Measurements from ENCODE around the gene GLUD2. TPM values are rescaled to one million over a fixed set of nuclear protein-coding genes. Genes with fewer than 3 reads are reported as not detected.
"Not testable (repeated sequence)": the region's sequence is repeated elsewhere in the genome, so short reads cannot be mapped to it uniquely, and the experiment has no call there.

Gene GLUD2
- total RNA-seq (3.3 TPM), polyA plus RNA-seq (1.5 TPM)

DNA sequence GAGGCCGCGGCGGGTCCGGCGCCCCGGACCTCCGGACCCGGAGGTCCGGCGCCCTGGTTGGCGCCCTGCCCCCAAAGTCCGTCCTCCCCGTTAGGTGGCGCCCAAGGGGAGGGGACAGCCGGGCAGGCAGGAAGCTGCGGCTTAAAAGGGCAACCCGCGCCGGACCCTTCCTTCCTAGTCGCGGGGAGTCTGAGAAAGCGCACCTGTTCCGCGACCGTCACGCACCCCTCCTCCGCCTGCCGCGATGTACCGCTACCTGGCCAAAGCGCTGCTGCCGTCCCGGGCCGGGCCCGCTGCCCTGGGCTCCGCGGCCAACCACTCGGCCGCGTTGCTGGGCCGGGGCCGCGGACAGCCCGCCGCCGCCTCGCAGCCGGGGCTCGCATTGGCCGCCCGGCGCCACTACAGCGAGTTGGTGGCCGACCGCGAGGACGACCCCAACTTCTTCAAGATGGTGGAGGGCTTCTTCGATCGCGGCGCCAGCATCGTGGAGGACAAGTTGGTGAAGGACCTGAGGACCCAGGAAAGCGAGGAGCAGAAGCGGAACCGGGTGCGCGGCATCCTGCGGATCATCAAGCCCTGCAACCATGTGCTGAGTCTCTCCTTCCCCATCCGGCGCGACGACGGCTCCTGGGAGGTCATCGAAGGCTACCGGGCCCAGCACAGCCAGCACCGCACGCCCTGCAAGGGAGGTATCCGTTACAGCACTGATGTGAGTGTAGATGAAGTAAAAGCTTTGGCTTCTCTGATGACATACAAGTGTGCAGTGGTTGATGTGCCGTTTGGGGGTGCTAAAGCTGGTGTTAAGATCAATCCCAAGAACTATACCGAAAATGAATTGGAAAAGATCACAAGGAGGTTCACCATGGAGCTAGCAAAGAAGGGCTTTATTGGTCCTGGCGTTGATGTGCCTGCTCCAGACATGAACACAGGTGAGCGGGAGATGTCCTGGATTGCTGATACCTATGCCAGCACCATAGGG is at the start of gene GLUD2:
TSS of gene GLUD2 (plus strand) at position 170 of the 979 bp plus-strand sequence. CDS start at position 245, 75 bp downstream.
- peak within 1 kb of the TSS; percentile 22 for H3K4me3 ChIP-seq (ENCODE audit: low read depth, low read length)
- H3K36me3 ChIP-seq (ENCODE audit: insufficient read depth); H3K27ac ChIP-seq (ENCODE audit: low read depth); H3K4me1 ChIP-seq (ENCODE audit: insufficient read depth); DNase-seq (ENCODE audit: extremely low spot score): not testable (repeated sequence)
- 15% methylated on average over 77 of the region's 82 CpGs for WGBS

DNA sequence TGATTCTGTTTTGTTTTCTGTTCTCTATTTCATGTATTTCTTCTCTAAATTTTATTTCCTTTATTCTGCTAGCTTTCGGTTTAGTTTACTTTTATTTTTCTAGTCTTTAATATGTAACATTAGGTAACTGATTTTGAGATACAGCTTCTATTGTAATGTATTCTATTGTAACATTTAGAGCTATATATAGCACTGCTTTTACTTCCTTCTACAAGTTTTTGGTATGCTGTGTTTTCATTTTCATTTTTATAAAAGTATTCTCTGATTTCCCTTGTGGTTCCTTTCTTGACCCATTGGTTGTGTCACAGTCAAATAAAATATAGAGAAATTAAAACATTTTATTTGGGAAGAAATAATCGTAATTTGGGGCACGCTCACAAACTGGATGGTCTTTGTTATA is 48.0 kb upstream of the GLUD2 start:
- Histone ChIP-seq H3K36me3 (ENCODE audit: insufficient read depth) (no peaks in the 10 kb centered on the region), H3K27ac (ENCODE audit: low read depth) (no peak overlapping the region), H3K4me1 (ENCODE audit: insufficient read depth) (no peaks in the 10 kb centered on the region), H3K4me3 (ENCODE audit: low read depth, low read length) (no peak overlapping the region)
- 89% methylated on average over 3 of the region's 3 CpGs for WGBS
- DNase-seq (ENCODE audit: extremely low spot score): no peak

DNA sequence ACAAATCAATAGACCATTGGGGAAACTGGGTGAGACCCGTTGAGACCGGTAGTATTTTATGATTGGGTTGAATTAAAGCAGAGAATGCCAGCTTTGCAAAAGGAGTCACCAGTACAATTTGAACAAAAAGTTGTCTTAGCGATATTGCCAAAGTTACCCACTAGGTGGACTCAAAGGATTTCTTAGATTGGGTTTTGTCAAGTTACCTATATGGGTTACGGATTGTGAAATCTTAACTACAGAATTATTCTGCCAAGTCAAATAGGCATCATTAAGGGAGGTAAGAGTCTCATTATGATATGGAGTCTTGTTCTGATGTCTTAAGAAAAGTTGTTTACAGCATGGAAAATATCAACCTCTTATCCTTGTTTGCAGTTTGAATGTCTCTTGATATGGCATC is 46.8 kb upstream of the GLUD2 start:
- H3K4me3 ChIP-seq (ENCODE audit: low read depth, low read length): no peak overlapping the region
- H3K36me3 ChIP-seq (ENCODE audit: insufficient read depth): no peaks in the 10 kb centered on the region
- DNase-seq (ENCODE audit: extremely low spot score): no peak
- H3K4me1 ChIP-seq (ENCODE audit: insufficient read depth): no peaks in the 10 kb centered on the region
- H3K27ac ChIP-seq (ENCODE audit: low read depth): no peak overlapping the region
- WGBS: 52% methylated on average over 4 of the region's 4 CpGs

DNA sequence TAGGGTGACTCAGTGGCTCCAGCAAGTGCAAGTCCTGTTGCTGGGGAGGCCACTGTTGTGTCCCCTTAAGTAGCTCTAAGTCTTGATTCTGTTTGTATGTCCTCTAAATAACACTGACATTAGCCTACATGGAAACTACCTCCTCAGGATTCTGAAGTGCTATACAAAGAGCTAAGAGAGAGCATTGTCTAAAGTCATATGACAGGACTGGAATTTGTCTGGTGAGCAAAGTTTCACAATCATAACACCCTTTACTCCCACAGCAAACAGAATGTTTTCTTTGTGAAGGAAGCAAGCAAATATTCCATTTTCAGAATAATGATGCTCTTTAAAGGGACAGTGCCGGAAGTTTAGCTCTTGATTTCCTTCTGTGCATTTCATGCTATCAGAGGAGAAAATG is 38.5 kb upstream of the GLUD2 start:
- WGBS: 79% methylated on average over 1 of the region's 1 CpG
- Histone ChIP-seq H3K4me3 (ENCODE audit: low read depth, low read length) (no peak overlapping the region), H3K4me1 (ENCODE audit: insufficient read depth) (no peaks in the 10 kb centered on the region), H3K36me3 (ENCODE audit: insufficient read depth) (no peaks in the 10 kb centered on the region), H3K27ac (ENCODE audit: low read depth) (no peak overlapping the region)
- DNase-seq (ENCODE audit: extremely low spot score): no peak

DNA sequence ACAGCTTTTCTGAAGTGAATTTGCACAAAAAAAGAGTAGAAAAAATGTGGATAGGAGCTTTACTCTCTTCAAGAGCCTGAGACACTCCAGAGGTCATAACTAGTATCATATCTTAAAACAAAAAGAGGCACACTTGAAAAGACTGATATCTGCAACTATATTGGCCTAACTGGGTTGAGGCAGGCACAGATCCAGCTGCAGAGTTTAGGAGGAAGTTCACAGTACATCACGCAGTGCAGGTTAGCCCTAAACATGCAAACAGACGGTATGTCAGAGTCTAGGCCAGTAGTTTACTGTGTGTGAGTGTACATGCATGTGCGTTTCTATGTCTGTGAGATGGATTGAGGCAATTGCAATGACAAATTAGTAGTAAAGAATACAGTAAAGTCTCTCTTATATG is 37.6 kb upstream of the GLUD2 start:
- H3K4me1 ChIP-seq (ENCODE audit: insufficient read depth): no peaks in the 10 kb centered on the region
- DNase-seq (ENCODE audit: extremely low spot score): no peak
- no peaks in the 10 kb centered on the region for H3K36me3 ChIP-seq (ENCODE audit: insufficient read depth)
- WGBS: 65% methylated on average over 3 of the region's 3 CpGs
- no peak overlapping the region for H3K27ac ChIP-seq (ENCODE audit: low read depth)
- no peak overlapping the region for H3K4me3 ChIP-seq (ENCODE audit: low read depth, low read length)

DNA sequence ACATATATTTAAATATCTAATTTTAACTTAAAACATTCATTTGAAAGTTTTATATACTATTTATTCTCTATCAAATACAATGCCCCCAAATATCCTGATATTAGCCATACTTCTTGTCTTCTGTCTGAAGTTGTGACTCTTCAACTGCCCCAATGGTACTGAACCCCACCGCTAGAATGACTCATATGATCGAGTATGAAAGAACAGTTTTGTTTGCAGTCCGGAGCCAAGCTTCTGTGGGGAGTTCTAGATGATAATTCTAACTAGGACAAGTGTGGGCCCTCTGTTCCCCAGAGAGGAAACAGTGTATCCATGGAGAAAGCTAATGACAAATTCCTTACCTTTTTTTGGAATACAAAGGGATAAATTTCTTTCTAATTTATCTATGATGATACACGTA is 37.2 kb upstream of the GLUD2 start:
- DNase-seq (ENCODE audit: extremely low spot score): no peak
- Histone ChIP-seq H3K4me1 (ENCODE audit: insufficient read depth) (no peaks in the 10 kb centered on the region), H3K27ac (ENCODE audit: low read depth) (no peak overlapping the region), H3K4me3 (ENCODE audit: low read depth, low read length) (no peak overlapping the region), H3K36me3 (ENCODE audit: insufficient read depth) (no peaks in the 10 kb centered on the region)
- 58% methylated on average over 4 of the region's 4 CpGs for WGBS

DNA sequence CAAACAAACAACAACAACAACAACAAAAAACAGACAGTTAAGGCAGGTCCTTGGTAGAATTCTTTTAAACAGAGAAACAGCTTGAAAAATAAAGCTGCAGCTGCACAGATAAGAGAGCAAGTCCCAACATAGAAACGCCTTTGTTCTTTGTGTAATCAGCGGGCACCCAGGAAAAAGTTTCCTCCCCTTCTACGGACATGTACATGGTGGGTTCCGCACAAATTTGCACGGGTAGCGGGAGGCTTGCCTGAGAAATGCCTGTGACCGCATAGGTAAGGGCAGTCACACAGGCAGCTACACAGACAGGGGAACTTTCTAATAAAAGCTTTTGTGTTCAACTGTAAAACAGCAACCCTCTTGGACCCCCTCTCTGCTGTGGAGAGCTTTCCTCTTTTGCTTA is 36.2 kb upstream of the GLUD2 start:
- no peak overlapping the region for H3K27ac ChIP-seq (ENCODE audit: low read depth)
- no peaks in the 10 kb centered on the region for H3K4me1 ChIP-seq (ENCODE audit: insufficient read depth)
- no peak overlapping the region for H3K4me3 ChIP-seq (ENCODE audit: low read depth, low read length)
- DNase-seq (ENCODE audit: extremely low spot score): no peak
- 68% methylated on average over 7 of the region's 7 CpGs for WGBS
- no peaks in the 10 kb centered on the region for H3K36me3 ChIP-seq (ENCODE audit: insufficient read depth)

DNA sequence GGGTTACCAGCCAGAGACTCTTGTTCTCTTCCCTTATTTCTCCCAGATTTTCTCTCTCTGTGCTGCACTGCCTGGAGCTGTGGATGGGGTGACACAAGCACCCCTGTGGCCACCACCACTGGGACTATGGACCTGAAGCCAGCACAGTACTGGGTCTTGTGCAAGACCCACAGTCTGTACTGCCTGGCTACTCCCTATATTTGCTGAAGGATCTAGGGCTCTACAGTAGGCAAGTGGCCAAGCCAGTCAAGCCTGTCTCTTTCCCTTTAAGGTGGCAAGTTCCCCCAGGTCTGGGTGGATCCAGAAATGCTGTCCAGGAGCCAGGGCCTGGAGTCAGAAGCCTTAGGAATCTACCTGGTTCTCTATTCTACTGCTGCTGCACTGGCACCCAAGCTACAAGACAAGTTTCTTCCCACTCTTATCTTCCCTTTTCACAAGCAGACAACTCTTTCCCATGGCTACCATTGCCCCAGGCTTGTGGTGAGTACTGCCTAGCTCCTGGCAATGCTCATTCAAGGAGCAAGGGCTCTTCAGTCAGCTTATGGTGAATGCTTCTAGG is 33.4 kb upstream of the GLUD2 start:
- no peak for DNase-seq (ENCODE audit: extremely low spot score)
- Histone ChIP-seq H3K4me3 (ENCODE audit: low read depth, low read length) (no peak overlapping the region), H3K27ac (ENCODE audit: low read depth) (no peak overlapping the region), H3K36me3 (ENCODE audit: insufficient read depth) (no peaks in the 10 kb centered on the region), H3K4me1 (ENCODE audit: insufficient read depth) (no peaks in the 10 kb centered on the region)

DNA sequence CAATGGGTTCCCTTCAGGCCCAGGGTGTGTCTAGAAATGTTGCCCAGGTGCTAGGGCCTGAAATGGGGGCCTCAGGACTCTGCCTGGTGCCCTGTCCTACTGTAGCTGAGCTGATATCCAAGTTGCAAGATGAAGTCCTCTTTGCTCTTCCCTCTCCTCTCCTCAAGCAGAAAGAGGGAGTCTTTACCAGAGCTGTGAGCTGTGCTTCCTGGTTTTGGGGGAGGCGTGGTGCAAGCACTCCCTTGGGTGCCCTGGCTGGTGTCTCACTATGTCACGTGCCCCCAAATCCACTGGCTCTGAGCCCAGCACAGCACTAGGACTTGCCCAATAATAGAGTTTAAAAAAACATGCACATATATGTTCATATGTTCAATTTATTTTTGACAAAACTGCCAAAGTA is 32.6 kb upstream of the GLUD2 start:
- no peaks in the 10 kb centered on the region for H3K36me3 ChIP-seq (ENCODE audit: insufficient read depth)
- no peak overlapping the region for H3K27ac ChIP-seq (ENCODE audit: low read depth)
- DNase-seq (ENCODE audit: extremely low spot score): no peak
- no peak overlapping the region for H3K4me3 ChIP-seq (ENCODE audit: low read depth, low read length)
- 79% methylated on average over 2 of the region's 2 CpGs for WGBS
- no peaks in the 10 kb centered on the region for H3K4me1 ChIP-seq (ENCODE audit: insufficient read depth)

DNA sequence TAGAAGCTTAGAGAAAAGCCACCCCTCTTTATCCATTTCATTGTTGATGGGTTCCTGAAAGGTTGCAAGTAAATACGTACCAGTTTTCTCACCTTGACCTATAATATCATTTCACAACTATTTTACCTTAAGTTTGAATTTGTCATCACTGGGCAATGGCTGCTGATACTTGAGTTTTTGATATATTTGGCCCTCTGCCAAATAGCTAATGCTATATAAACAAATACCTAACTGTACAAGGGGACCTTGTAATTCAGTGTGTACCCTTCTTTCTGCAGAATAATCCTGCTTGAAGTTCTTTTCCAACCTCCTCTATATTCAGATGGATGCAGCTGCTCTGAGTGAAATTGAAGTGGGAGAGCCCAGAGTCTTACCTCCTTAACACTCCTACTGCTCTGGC is 19.0 kb upstream of the GLUD2 start:
- Histone ChIP-seq H3K36me3 (ENCODE audit: insufficient read depth) (no peaks in the 10 kb centered on the region), H3K4me1 (ENCODE audit: insufficient read depth) (no peaks in the 10 kb centered on the region), H3K4me3 (ENCODE audit: low read depth, low read length) (no peak overlapping the region), H3K27ac (ENCODE audit: low read depth) (no peak overlapping the region)
- 58% methylated on average over 1 of the region's 1 CpG for WGBS
- DNase-seq (ENCODE audit: extremely low spot score): no peak

DNA sequence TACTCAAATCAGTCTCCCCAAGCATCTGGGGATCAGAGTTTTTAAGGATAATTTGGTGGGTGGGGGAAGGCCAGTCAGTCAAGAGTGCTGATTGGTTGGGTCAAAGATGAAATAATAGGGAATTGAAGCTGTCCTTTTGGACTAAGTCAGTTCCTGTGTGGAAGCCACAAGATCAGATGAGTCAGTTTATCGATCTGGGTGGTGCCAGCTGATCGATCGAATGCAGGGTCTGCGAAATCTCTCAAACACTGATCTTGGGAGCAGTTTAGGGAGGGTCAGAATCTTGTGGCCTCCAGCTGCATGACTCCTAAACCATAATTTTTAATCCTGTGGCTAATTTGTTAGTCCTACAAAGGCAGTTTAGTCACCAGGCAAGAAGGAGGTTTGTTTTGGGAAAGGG is 17.3 kb upstream of the GLUD2 start:
- Histone ChIP-seq H3K4me3 (ENCODE audit: low read depth, low read length) (no peak overlapping the region), H3K4me1 (ENCODE audit: insufficient read depth) (no peaks in the 10 kb centered on the region), H3K36me3 (ENCODE audit: insufficient read depth) (no peaks in the 10 kb centered on the region), H3K27ac (ENCODE audit: low read depth) (no peak overlapping the region)
- WGBS: 98% methylated on average over 4 of the region's 4 CpGs
- DNase-seq (ENCODE audit: extremely low spot score): no peak

DNA sequence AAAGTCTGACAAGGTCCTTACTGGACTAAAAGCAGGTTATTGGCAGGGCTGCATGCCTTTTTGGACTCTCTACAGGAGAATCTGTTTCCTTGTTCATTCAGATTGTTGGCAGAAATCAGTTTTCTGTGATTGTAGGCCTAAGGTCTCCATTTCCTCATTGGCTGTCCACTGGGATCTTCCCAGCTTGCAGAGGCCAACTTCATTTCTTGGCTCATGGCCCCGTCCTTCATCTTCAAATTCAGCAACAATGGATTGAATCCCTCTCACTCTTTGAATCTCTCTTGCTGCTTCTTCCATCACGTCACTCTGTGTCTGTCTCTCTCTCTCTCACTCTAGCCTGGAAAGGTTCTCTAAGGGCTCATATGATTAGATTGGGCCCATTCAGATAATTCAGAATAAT is 14.9 kb upstream of the GLUD2 start:
- no peak overlapping the region for H3K27ac ChIP-seq (ENCODE audit: low read depth)
- no peaks in the 10 kb centered on the region for H3K36me3 ChIP-seq (ENCODE audit: insufficient read depth)
- H3K4me3 ChIP-seq (ENCODE audit: low read depth, low read length): no peak overlapping the region
- no peak for DNase-seq (ENCODE audit: extremely low spot score)
- 65% methylated on average over 2 of the region's 2 CpGs for WGBS
- no peaks in the 10 kb centered on the region for H3K4me1 ChIP-seq (ENCODE audit: insufficient read depth)

DNA sequence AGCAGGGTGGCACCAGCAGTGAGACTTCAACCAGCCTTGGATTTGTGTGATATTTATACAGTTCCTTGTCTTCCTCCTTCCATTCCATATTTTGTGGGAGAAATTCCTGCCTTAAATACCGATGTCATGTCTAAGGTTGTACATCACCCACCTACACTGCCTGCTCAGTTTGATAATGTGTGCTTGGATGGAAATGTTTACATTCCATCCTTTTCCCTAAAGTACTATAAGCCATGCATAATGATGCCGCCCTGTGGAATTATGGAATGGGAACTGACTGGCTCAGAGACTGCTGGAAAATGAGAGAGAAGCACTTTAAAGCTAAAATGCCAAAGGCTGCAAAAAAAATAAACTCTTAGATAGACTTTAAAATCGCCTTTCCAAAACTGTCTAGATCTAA is 11.3 kb upstream of the GLUD2 start:
- Histone ChIP-seq H3K36me3 (ENCODE audit: insufficient read depth) (no peaks in the 10 kb centered on the region), H3K4me3 (ENCODE audit: low read depth, low read length) (no peak overlapping the region), H3K27ac (ENCODE audit: low read depth) (no peak overlapping the region), H3K4me1 (ENCODE audit: insufficient read depth) (no peaks in the 10 kb centered on the region)
- WGBS: 37% methylated on average over 3 of the region's 3 CpGs
- no peak for DNase-seq (ENCODE audit: extremely low spot score)

DNA sequence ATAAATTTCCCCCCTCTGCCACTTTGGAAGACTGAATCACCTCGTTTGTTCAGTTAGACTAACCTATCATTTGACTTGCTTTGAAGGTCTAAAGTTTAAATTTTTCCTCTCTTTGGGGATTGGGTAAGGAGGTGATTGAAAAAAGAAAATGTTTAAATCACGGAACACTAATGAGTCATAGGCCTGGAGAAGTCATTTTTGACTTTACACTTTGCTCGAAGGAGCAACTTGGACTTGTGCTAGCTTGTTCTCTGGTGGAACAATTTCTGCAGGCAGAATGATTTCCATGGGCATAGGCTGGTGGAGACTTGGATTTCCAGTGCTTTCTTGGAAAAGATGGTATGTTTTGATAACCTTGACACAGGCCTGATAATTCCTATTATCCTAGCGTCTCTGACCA is 10.5 kb upstream of the GLUD2 start:
- Histone ChIP-seq H3K4me1 (ENCODE audit: insufficient read depth) (no peaks in the 10 kb centered on the region), H3K4me3 (ENCODE audit: low read depth, low read length) (no peak overlapping the region), H3K27ac (ENCODE audit: low read depth) (no peak overlapping the region), H3K36me3 (ENCODE audit: insufficient read depth) (no peaks in the 10 kb centered on the region)
- WGBS: 70% methylated on average over 4 of the region's 4 CpGs
- DNase-seq (ENCODE audit: extremely low spot score): no peak
